HG03097 (cell line): Measurements from ENCODE around the gene STRIT1.
"Not testable (repeated sequence)": the region's sequence is repeated elsewhere in the genome, so short reads cannot be mapped to it uniquely, and the experiment has no call there.

ENCODE experiments used
- ATAC-seq: cut with Tn5 transposase; IDR thresholded peaks from one replicate; pipeline ENCODE4 v1.9.1; 2021; ENCODE audit not compliant: unreplicated experiment, low FRiP score

STRIT1 gene

DNA sequence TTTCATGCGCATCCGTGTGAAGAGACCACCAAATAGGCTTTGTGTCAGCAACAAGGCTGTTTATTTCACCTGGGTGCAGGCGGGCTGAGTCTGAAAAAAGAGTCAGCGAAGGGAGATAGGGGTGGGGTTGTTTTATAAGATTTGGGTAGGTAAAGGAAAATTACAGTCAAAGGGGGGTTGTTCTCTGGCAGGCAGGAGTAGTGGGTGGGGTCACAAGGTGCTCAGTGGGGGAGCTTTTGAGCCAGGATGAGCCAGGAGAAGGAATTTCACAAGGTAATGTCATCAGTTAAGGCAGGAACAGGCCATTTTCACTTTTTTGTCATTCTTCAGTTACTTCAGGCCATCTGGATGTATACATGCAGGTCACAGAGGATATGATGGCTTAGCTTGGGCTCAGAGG is 19.0 kb downstream of the STRIT1 start:
- not testable (repeated sequence) for ATAC-seq

- no peak for ATAC-seq
These were observed 22.2 kb downstream of the STRIT1 start for GRCh38 chr3:155271343-155271613.

GRCh38 chr3:155270485-155271342 is 22.8 kb downstream of the STRIT1 start:
- no peak for ATAC-seq

DNA sequence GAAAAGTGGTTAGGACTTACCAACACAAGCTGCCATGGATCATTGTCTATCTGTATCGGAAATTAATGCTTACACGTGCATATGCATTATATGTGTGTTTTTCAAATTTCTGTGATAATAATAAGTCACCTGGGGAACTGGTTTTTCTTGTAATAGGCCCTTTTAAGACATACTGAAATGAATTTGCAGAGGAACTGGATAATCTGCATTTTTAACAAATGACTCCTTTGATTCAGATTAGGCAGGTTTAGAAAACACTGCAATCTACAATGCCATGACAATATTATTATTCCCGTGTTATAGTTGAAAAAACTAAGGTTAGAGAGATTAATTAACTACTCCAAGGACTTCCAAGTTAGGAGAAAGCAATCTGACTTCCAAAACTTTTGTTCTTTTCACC is 23.4 kb downstream of the STRIT1 start:
- ATAC-seq: no peak

GRCh38 chr3:155262855-155263254 is 30.6 kb downstream of the STRIT1 start:
- not testable (repeated sequence) for ATAC-seq

- no peak for ATAC-seq
These were observed 31.2 kb downstream of the STRIT1 start for GRCh38 chr3:155262295-155262694.

- ATAC-seq: no peak
These were observed 39.0 kb downstream of the STRIT1 start for GRCh38 chr3:155254445-155254844.

DNA sequence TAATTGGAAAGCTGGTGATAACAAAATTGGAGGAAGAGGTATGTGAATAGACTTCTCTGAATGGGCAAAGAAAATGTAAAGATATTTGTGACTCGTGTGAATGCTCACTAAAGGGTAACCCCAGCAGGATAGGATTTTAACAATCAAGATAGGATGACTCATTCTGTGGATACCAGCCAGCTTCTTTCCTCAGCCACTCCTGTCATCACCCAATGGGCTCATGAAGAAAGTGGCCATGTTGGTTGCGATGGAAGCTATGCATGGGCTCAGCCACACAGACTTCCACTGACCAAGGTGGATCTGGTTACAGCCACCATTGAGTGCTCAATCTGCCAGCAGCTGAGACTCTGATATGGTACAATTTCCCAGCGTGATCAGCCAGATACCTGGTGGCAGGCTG is 40.9 kb downstream of the STRIT1 start:
- ATAC-seq: no peak

- no peak for ATAC-seq
These were observed 41.5 kb downstream of the STRIT1 start for GRCh38 chr3:155252021-155252420.

DNA sequence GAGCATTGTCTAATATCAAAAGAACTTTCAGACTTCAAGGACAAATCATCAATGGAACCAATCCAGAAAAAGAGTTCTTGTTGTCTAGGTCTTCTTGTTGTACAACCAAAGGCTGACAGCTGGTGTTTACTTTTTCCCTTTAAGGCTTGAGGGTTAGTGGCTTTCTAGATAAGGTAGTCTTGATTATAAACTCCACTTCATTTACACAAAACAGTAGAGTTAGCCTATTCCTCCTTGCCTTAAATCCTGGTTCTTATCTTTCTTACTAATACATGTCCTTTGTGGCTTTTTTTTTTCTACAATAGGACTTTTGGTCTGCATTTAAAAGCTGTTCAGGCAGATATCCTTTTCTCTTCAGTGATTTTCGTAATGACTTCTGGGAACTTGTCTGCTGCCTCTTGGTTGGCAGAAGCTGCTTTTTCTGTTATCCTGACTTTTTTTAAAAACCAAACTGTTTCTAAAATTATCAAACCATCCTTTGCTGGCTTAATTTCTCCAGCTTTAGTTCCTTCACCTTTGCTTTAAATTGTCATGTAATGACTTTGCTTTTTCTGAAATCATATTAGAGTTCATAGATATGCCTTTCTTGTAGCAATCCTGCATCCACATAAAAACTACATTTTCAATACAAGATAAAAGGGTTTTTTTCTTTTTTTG is 44.8 kb downstream of the STRIT1 start:
- ATAC-seq: no peak

DNA sequence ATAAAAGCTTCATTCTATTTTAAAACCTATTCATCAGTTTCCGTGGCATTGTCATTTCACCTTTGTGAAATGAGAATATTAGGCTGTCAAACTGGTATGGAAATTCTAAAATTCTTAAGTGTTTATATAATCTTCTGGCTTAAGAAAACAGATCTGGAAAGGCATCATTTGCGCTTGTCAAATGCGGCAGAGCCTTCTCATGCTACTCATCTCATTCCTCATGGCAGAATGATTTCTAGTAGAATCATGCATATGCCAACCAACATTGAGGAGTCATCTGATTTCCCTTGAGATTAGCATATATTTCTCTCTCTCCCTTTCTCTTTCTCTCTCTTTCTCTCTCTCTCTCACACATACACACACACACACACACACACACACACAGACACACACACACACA is 48.8 kb downstream of the STRIT1 start:
- ATAC-seq: no peak

DNA sequence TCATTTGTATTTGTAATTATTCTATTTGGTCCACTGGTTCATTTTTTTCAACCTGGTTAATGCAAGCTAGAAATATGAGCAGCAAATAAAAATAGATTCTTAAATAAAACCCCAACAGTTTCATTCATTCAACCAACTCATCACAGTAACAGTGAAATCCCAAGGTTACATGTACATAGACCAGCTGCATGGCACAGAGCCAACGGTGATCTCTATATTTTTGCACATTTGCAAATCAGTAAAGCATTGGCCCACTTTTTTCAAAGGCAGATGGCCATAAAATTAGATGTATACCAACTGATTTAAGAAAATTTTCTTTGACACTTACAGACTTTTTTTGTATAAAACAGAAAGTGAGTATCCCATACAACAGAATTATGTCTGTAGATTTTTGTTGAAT is 49.3 kb downstream of the STRIT1 start:
- ATAC-seq: no peak

DNA sequence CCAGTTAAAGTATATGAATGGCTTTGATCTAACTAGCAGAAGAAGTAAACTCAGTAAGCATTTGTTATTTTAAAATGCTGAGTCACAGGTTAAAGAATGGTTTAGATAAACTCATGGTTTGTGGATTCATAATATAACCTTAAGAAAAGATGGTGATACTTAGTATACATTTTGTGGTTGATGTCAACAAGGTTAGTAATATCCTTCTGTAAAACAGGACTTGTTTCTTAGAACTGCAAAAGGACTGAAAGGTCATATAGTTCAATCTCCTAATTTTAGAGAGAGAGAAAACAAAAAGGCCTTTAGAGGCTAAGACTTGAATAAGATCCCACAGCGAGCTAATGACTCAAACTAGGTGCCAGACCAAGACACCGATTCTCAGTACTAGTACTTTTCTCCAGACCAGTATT is 50.0 kb downstream of the STRIT1 start:
- no peak for ATAC-seq

- ATAC-seq: no peak
These were observed 51.1 kb downstream of the STRIT1 start for GRCh38 chr3:155242342-155242741.

GRCh38 chr3:155241579-155241978 is 51.9 kb downstream of the STRIT1 start:
- ATAC-seq: no peak
